ACHN (cell line): Measurements from ENCODE around the gene CACNA1D.

Source experiments
- DNase-seq: peaks from one replicate; pipeline ENCODE4 v3.0.0-alpha.2; 2015
- in situ Hi-C: cut with HindIII; loops from 2 replicates; pipeline ENCODE4 v1.10.0; 2017; ENCODE audit warnings: low sequenced_read_pairs, low pct_ligation_motif_present, low pct_unique_long_range_greater_than_20kb

CACNA1D gene

GRCh38 chr3:53774414-53774813, 280.0 kb downstream of the CACNA1D start:
- in situ Hi-C loops: no loop called here
- DNase-seq: no peak

- in situ Hi-C loops: no loop called here
- no peak for DNase-seq
Measured at GRCh38 chr3:53775018-53775417, 280.6 kb downstream of the CACNA1D start.

- in situ Hi-C loops: no loop called here
- no peak for DNase-seq
Measured at GRCh38 chr3:53775834-53776251, 281.4 kb downstream of the CACNA1D start.

GRCh38 chr3:53776494-53777101, 282.2 kb downstream of the CACNA1D start:
- in situ Hi-C loops: no loop called here
- no peak for DNase-seq

- in situ Hi-C loops: no loop called here
- no peak for DNase-seq
Measured at GRCh38 chr3:53777468-53777867, 283.1 kb downstream of the CACNA1D start.

- in situ Hi-C loops: no loop called here
- DNase-seq: no peak
Measured at GRCh38 chr3:53778153-53778552, 283.7 kb downstream of the CACNA1D start.

- DNase-seq: no peak
- in situ Hi-C loops: no loop called here
Measured at GRCh38 chr3:53780171-53780570, 285.8 kb downstream of the CACNA1D start.

GRCh38 chr3:53780806-53781205, 286.4 kb downstream of the CACNA1D start:
- in situ Hi-C loops: no loop called here
- DNase-seq: no peak

- DNase-seq: no peak
- in situ Hi-C loops: no loop called here
Measured at GRCh38 chr3:53787016-53787415, 292.6 kb downstream of the CACNA1D start.

- in situ Hi-C loops: no loop called here
- no peak for DNase-seq
Measured at GRCh38 chr3:53788038-53788437, 293.6 kb downstream of the CACNA1D start.

- in situ Hi-C loops: no loop called here
- DNase-seq: no peak
Measured at GRCh38 chr3:53789459-53789858, 295.0 kb downstream of the CACNA1D start.

GRCh38 chr3:53790470-53790869, 296.1 kb downstream of the CACNA1D start:
- DNase-seq: no peak
- in situ Hi-C loops: no loop called here

GRCh38 chr3:53791317-53791716, 296.9 kb downstream of the CACNA1D start:
- in situ Hi-C loops: no loop called here
- DNase-seq: no peak

GRCh38 chr3:53792866-53793265, 298.5 kb downstream of the CACNA1D start:
- in situ Hi-C loops: no loop called here
- DNase-seq: no peak

GRCh38 chr3:53794597-53794996, 300.2 kb downstream of the CACNA1D start:
- DNase-seq: no peak
- in situ Hi-C loops: no loop called here

GRCh38 chr3:53795176-53795575, 300.8 kb downstream of the CACNA1D start:
- in situ Hi-C loops: no loop called here
- no peak for DNase-seq

- in situ Hi-C loops: no loop called here
- DNase-seq: no peak
Measured at GRCh38 chr3:53795789-53796560, 301.6 kb downstream of the CACNA1D start.

GRCh38 chr3:53798144-53798543, 303.7 kb downstream of the CACNA1D start:
- DNase-seq: no peak
- in situ Hi-C loops: no loop called here

- in situ Hi-C loops: no loop called here
- no peak for DNase-seq
Measured at GRCh38 chr3:53799338-53799865, 305.0 kb downstream of the CACNA1D start.
